ENCODE results near the gene TMLHE.
"Not testable (repeated sequence)": the region's sequence is repeated elsewhere in the genome, so short reads cannot be mapped to it uniquely, and the experiment has no call there.

Gene TMLHE

GRCh38 chrX:155612312-155613224, at the start of gene TMLHE, which contains the start of gene SPRY3:
Gene TMLHE (minus strand): TSS chrX:155612952. CDS start chrX:155545276, 67,676 bp downstream.
Gene SPRY3 (plus strand): TSS chrX:155612586.
- DNase-seq: peak; percentile 58

DNA sequence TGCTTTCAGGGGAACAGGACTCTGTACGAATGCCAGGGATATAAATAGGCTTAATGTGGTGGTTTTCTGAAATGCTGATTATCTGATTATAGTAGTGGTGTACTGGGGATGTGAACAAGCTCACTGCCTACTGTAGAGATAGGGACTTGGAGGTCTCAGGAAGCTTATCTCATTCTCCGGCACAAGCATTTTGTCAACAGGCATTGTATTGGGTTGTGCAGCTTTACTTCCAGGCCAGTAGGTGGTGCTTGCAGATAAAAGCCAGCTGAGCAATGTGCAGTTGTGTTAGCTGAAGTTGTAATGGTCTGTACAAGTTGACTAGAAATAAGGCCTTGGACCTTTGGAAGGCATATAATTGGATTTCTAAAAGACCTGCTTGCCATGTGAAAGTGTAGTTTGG, 49.5 kb upstream of the TMLHE start:
- DNase-seq: no peak

GRCh38 chrX:155645180-155645579, 32.4 kb upstream of the TMLHE start:
- no peak for DNase-seq

GRCh38 chrX:155643240-155643639, 30.5 kb upstream of the TMLHE start:
- DNase-seq: no peak

- DNase-seq: peak; percentile 0
These were observed 28.6 kb upstream of the TMLHE start for GRCh38 chrX:155641371-155641770.

DNA sequence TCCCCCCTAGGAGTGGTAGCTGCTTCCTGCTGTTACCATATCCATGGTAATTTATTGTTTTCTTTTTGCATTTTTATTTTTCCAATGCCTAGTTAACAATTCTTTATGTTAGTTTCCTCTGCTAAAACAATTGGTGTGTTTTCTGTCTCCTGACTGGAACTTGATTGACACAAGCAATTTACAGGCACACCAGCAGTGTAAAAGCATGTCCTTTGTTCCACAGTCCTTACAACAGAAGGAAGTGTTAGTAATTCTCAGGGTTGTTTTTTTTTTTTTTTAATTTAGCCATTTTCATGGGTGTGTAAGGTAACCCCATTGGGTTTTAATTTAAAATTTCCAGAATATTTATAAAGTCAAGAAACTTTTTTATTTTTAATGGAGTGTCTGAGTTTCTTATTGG, 25.0 kb upstream of the TMLHE start:
- no peak for DNase-seq

- not testable (repeated sequence) for DNase-seq
These were observed 22.3 kb upstream of the TMLHE start for GRCh38 chrX:155635019-155635418.

DNA sequence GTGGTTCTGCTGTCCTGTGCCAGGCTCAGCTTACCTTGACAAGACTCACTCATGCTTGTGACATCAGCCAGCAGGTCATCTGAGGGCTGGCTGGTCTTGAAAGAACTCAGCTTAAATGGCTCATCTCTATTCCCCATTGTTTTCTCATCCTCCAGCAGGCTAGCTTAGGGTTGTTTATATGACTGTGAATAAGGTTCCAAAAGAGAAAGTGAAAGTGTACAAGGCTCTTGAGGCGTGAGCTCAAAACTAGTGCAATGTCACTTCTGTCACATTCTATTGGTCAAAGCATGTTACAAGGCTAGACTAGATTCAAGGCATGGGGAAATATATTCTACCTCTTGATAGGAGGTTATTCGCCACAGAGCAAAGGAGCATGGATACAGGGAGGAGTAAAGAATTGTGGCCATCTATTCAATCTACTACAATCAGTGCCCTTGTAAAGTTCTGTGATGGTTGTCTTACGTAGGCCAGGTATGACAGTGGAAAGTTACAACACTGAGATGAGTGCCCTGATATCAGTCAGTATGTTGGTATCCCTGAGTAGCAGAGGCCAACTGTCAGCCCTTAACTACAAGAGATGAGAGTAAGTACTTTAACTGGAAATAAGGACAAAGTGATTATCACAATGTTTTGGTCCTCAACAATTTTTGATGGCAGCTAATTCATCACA, 19.8 kb upstream of the TMLHE start:
- no peak for DNase-seq

- not testable (repeated sequence) for DNase-seq
These were observed 7.4 kb upstream of the TMLHE start for GRCh38 chrX:155620110-155620509.

DNA sequence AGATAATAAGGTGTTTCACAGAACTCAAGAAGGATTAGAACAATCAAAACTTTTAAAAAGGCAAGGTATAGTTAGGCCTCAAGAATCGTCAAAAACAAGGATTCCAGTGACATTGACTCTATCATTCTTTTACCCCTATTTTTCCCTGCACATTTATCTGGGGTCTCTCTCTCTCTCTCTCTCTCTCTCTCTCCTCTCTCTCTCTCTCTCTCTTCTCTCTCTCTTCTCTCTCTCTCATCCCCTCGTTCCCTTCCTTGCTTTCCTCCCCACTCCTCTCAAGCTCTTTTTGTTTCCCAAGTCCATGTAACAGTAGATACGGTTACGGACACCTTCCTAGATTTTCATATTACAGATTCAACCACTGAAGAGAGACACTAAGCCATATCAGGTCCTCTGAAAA, 3.2 kb upstream of the TMLHE start:
- no peak for DNase-seq

GRCh38 chrX:155613927-155614559, 1.3 kb upstream of the TMLHE start:
- no peak for DNase-seq

DNA sequence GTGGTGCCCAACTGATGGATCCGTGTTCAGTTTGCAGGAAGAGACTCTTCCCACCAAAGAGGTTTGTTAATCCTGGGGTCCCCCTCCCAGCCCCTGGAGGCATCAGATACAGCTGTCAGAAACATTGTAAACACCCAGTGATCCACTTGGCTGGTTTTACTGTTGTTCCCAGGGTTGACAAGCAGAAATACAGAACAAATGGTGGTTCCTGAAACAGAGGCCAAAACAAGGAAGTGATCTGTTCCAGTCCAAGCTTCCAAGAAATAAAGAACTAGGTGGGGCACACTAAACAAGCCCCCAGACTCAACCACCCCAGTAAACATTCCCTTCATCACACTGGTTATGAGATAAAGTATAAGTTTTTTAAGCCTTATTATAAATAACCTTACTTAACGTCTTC, 1.4 kb downstream of the TMLHE start:
- no peak for DNase-seq

DNA sequence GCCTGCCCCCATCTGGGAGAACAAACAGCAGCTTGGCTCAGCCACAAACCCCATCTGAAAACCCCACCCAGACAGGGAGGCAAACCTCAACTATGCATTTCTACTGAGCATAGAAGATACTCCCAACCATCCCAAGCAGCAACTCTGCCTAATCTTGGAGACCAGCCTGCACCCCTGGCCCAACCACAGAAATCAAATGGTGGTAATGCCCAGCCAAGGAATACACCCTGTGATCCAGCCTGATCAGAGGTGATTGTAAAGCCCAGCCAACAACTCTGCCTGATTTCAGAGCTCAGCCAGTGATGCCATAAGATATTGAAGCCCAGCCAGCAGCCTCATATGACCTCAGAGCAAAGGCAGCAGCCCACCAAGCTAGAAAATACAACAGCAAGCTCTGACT, 19.8 kb downstream of the TMLHE start:
- DNase-seq: no peak

GRCh38 chrX:155592331-155592730, 20.4 kb downstream of the TMLHE start:
- no peak for DNase-seq

- DNase-seq: no peak
These were observed 35.1 kb downstream of the TMLHE start for GRCh38 chrX:155577682-155578081.

DNA sequence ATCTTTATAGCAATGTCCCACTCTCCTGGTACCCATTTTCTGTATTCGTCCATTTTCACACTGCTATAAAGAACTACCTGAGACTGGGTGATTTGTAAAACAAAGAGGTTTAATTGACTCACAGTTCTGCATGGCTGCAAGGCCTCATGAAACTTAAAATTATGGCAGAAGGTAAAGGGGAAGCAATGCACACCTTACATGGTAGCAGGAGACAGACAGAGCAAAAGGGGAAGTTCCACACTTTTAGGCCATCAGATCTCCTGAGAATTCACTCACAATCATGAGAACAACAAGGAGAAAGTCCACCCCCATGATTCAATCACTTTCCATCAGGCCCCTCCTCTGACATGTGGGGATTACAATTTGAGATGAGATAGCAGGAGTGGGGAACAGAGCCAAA, 49.7 kb downstream of the TMLHE start:
- DNase-seq: no peak

GRCh38 chrX:155544881-155545280, 67.9 kb downstream of the TMLHE start:
- peak; percentile 38 for DNase-seq

GRCh38 chrX:155535866-155536265, 76.9 kb downstream of the TMLHE start:
- DNase-seq: no peak

DNA sequence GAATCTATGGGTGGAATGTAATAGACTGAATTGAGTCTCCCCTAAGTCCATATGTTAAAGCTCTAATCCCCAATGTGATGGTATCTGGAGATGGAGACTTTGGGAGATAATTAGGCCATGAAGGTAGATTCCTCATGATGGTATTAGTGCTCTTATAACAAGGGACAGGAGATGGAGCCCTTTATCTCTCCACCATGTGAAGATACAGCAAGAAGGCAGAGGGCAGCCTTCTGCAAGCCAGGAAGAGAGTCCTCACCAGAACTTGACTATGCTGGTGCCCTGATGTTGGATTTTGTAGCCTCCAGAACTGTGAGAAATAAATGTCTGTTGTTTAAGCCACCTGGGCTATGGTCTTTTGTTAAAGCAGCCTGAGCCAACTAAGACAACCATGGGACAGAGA, 78.0 kb downstream of the TMLHE start:
- no peak for DNase-seq

DNA sequence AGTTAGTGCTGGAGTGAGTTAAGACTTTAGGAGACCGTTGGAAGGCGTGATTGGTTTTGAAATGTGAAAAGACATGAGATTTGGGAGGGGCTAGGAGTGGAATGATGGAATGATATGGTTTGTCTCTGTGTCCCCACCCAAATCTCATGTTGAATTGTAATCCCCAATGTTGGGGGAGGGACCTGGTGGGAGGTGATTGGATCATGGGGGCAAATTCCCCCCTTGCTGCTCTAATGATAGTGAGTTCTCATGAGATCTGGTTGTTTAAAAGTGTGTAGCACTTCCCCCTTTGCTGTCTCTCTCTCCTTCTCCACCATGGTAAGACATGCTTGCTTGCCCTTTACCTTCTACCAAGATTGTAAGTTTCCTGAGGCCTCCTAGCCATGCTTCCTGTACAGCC, 85.7 kb downstream of the TMLHE start:
- not testable (repeated sequence) for DNase-seq

DNA sequence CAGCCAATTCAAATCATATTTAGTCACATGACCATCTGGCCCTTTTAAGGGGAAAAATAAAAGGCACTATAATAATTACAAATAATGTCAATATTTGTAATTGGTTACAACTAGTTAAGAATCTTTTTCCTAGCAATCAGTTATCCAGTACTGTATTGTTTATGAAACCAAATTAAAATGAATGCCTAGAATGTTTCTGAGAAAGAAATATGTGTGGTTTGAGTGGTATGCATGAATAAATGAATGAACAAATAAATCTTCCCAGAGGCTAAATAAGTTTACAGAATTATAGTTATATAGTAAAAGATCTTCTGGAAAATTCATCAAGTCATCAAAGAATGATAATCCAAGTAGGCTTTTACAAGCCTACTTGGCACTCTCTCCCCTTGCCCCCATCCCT, 98.5 kb downstream of the TMLHE start:
- no peak for DNase-seq

DNA sequence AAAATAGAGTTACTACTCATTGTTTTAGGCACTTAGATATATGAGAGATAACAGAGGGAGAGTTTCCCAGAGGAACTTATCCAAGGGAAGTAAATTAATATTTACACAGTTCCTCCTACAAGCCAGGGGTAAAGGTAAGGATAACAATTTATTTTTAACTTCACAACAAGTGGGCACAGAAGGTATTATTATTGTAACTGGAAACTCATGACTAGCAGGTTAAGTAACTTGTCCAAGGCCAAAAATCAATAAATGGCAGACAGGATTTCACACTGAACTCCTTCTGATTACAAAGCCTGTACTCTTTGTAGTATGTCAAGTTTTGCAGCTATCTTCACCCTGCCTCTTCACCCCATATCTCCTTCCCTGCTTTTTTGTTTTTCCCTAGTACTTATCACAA, 107.5 kb downstream of the TMLHE start:
- DNase-seq: no peak

DNA sequence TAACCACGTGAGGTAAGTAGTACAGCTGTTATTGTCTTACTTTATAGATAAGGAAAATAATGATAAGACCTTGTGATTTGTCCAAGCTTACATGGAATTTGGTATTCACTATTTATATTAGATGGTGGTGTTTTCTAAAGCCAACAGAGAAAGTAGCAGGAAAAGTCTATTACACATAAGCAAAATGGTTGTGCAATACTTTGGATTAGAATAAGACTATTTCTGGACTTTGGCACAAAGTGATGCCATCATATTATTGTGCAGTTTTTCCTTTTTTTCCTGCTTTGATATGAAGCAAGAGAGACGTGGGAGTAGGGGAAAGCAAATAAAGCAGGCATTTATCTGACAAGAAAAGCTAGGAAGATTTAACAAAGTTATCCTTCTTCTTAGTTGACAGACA, 117.6 kb downstream of the TMLHE start:
- not testable (repeated sequence) for DNase-seq

GRCh38 chrX:155491421-155491820, 121.3 kb downstream of the TMLHE start:
- DNase-seq: not testable (repeated sequence)

Data from fibroblast of skin of right biceps (primary cell).